Endothelial cell of umbilical vein (primary cell): ENCODE data around the gene CX3CR1. TPM values are rescaled to one million over a fixed set of nuclear protein-coding genes. Genes with fewer than 3 reads are reported as not detected.

ENCODE experiments used
- BruUV-seq: library from RNA; stranded (reverse); fragments of 400-500 nt; replicated peaks from 2 replicates; lab custom pipeline; 2021; lab: Mats Ljungman, UMichigan
- CTCF ChIA-PET: fragments of 300-600, 350-600 bp; sonication (Branson Sonifier 250); formaldehyde crosslinking; loops from one replicate; lab custom pipeline; 2021; ENCODE audit warnings: antibody characterized with exemption, inconsistent platforms; lab: Charles Lee
- POLR2A ChIA-PET: fragments of 300-600, 350-600 bp; sonication (Branson Sonifier 250); formaldehyde crosslinking; loops from one replicate; lab custom pipeline; 2021; ENCODE audit warnings: antibody characterized with exemption, inconsistent platforms; lab: Charles Lee
- DNase-seq: peaks from one replicate; pipeline ENCODE4 v3.0.0-alpha.2; 2011; ENCODE audit warnings: low read depth, low spot score
- FAIRE-seq: peaks from 2 replicates; lab custom pipeline; 2011; peaks lifted over from hg19 to GRCh38; lab: Jason Lieb, UNC
- H2AFZ ChIP-seq: 2 replicates; pipeline ENCODE4 v1.6.0; 2012; ENCODE audit warnings: low read depth, low read length, control low read depth, inconsistent platforms
- H3K27ac ChIP-seq: 2 replicates; pipeline ENCODE4 v1.5.1; 2011; ENCODE audit warnings: low read depth, mild to moderate bottlenecking, control low read depth, low read length, moderate library complexity; ENCODE audit not compliant: insufficient read depth
- H3K27me3 ChIP-seq, 2 experiments: 2 replicates each; pipeline versions ENCODE4 v1.6.0 to v1.6.1; 2011; ENCODE audit warnings: low read length in 2 of 2, mixed read lengths in 1 of 2; ENCODE audit not compliant: control insufficient read depth in 2 of 2, insufficient read depth in 2 of 2
- H3K36me3 ChIP-seq, 2 experiments: 2 replicates in 1 of 2; 3 replicates in 1 of 2; pipeline ENCODE4 v1.5.1; 2011; ENCODE audit warnings: low read length in 2 of 2, mild to moderate bottlenecking in 1 of 2, moderate library complexity in 1 of 2; ENCODE audit not compliant: control insufficient read depth in 2 of 2, insufficient read depth in 2 of 2; ENCODE audit errors: extremely low read depth in 1 of 2
- H3K4me1 ChIP-seq: 3 replicates; pipeline ENCODE4 v1.5.1; 2011; ENCODE audit warnings: mild to moderate bottlenecking, low read length; ENCODE audit not compliant: control insufficient read depth, insufficient read depth; ENCODE audit errors: extremely low read depth
- H3K4me2 ChIP-seq: 2 replicates; pipeline ENCODE4 v1.6.1; 2011; ENCODE audit warnings: low read length, control low read depth, mixed read lengths; ENCODE audit not compliant: insufficient read depth
- H3K4me3 ChIP-seq, 3 experiments: fragments of 200-600 bp in 1 of 3; sonication (generic), shearing (Covaris generic) in 1 of 3; replicated peaks in 1 of 3; 2 replicates each; pipeline ENCODE4 v1.5.1; 2011 to 2016; ENCODE audit warnings: control low read depth in 3 of 3, low read length in 3 of 3, mild to moderate bottlenecking in 2 of 3, inconsistent platforms in 1 of 3, low read depth in 1 of 3, moderate library complexity in 1 of 3; ENCODE audit not compliant: insufficient read depth in 1 of 3
- H3K79me2 ChIP-seq: 2 replicates; pipeline ENCODE4 v1.6.0; 2012; ENCODE audit warnings: low read length, inconsistent platforms; ENCODE audit not compliant: control insufficient read depth, insufficient read depth
- H3K9ac ChIP-seq: replicated peaks from 2 replicates; pipeline ENCODE3; 2011; ENCODE audit warnings: low read length, control low read depth; ENCODE audit not compliant: insufficient read depth; ENCODE audit errors: extremely low read depth
- H3K9me1 ChIP-seq: replicated peaks from 3 replicates; pipeline ENCODE4 v1.6.0; 2011; ENCODE audit warnings: mild to moderate bottlenecking, low read length; ENCODE audit not compliant: control insufficient read depth, insufficient read depth; ENCODE audit errors: extremely low read depth
- H3K9me3 ChIP-seq: replicated peaks from 2 replicates; pipeline ENCODE4 v1.5.1; 2012; ENCODE audit warnings: low read length, inconsistent platforms; ENCODE audit not compliant: control insufficient read depth, insufficient read depth
- H4K20me1 ChIP-seq: replicated peaks from 2 replicates; pipeline ENCODE3; 2011; ENCODE audit warnings: mild to moderate bottlenecking, low read length; ENCODE audit not compliant: control insufficient read depth, insufficient read depth; ENCODE audit errors: extremely low read depth
- CTCF ChIP-seq, 2 donors: IDR thresholded peaks; 1 replicate in 1 of 2; 2 replicates in 1 of 2; pipeline ENCODE4 v1.5.1; 2011; ENCODE audit warnings: low read length in 2 of 2, mild to moderate bottlenecking in 2 of 2, moderate library complexity in 2 of 2, control low read depth in 1 of 2, inconsistent platforms in 1 of 2, low read depth in 1 of 2; ENCODE audit not compliant: insufficient read depth in 1 of 2; ENCODE audit errors: extremely low read depth in 1 of 2
- EZH2 ChIP-seq: IDR thresholded peaks from 2 replicates; pipeline ENCODE4 v1.6.1; 2012; ENCODE audit warnings: borderline replicate concordance, low read depth, mild to moderate bottlenecking, moderate library complexity, low read length, inconsistent platforms; ENCODE audit not compliant: severe bottlenecking
- FOS ChIP-seq: IDR thresholded peaks from 2 replicates; pipeline ENCODE4 v1.6.1; 2011; ENCODE audit warnings: mild to moderate bottlenecking, low read length, moderate library complexity, borderline replicate concordance; ENCODE audit not compliant: insufficient read depth
- GATA2 ChIP-seq: IDR thresholded peaks from 2 replicates; pipeline ENCODE4 v1.7.0; 2011; ENCODE audit warnings: low read depth, mild to moderate bottlenecking, moderate library complexity, mixed read lengths, low read length; ENCODE audit not compliant: insufficient read length, insufficient read depth
- JUN ChIP-seq: IDR thresholded peaks from 2 replicates; pipeline ENCODE4 v1.6.1; 2011; ENCODE audit warnings: borderline replicate concordance, low read depth; ENCODE audit not compliant: insufficient read length, insufficient read depth
- MAX ChIP-seq: IDR thresholded peaks from 2 replicates; pipeline ENCODE4 v1.6.1; 2011; ENCODE audit not compliant: insufficient read depth, insufficient read length
- MYC ChIP-seq: IDR thresholded peaks from one replicate; pipeline ENCODE4 v1.6.1; 2011; ENCODE audit warnings: mild to moderate bottlenecking, low read depth, low read length
- POLR2A ChIP-seq: IDR thresholded peaks from 2 replicates; pipeline ENCODE4 v1.6.1; 2012; ENCODE audit warnings: low read depth, mild to moderate bottlenecking, control low read depth, low read length
- POLR2AphosphoS5 ChIP-seq: IDR thresholded peaks from 2 replicates; pipeline ENCODE4 v1.6.1; 2012; ENCODE audit warnings: low read depth, mild to moderate bottlenecking, control low read depth, low read length, moderate library complexity; ENCODE audit not compliant: insufficient read depth
- dilution Hi-C: fragments of 300-500 bp; cut with MboI; formaldehyde crosslinking; loops from one replicate; pipeline ENCODE4 v1.15.0; 2019; ENCODE audit warnings: low sequenced_read_pairs; ENCODE audit not compliant: extremely low pct_ligation_motif_present
- intact Hi-C: fragments of 100-400 bp; cut with micrococcal nuclease; formaldehyde crosslinking; loops from one replicate; pipeline ENCODE4 v1.10.0; 2022
- polyA plus RNA-seq, 4 experiments: library from polyadenylated mRNA; depleted of rRNA in 3 of 4; stranded (reverse) in 3 of 4; unstranded in 1 of 4; fragments of >200 nt; gene quantifications; 2 replicates each; pipeline versions ENCODE4 v1.2.1 to v1.2.3, GENCODE V29; 2011 to 2012; ENCODE audit warnings: missing spikeins in 1 of 4
- total RNA-seq: library from RNA; stranded (reverse); gene quantifications from 2 replicates; pipeline ENCODE4 v1.2.3, GENCODE V29; 2021

Gene CX3CR1
- total and polyA plus RNA-seq, 2 donors (not counting 3 experiments of a cell fraction or from before 2014, with no cell fraction given): not detected

- Histone ChIP-seq H3K4me3 (no peak overlapping the region), H3K9me1 (no peaks in the 10 kb centered on the region), H3K27me3 (peaks cover 15 to 16% of the 10 kb centered on the region in 2 experiments), H2AFZ (no peak overlapping the region), H3K27ac (no peak overlapping the region), H3K9me3 (no peaks in the 10 kb centered on the region), H3K4me1 (no peaks in the 10 kb centered on the region), H3K36me3 (no peaks in the 10 kb centered on the region), H3K9ac (no peak overlapping the region), H4K20me1 (no peaks in the 10 kb centered on the region), H3K79me2 (no peaks in the 10 kb centered on the region), H3K4me2 (no peak overlapping the region)
- ChIA-PET POLR2A (no interaction called here), CTCF (no interaction called here)
- dilution Hi-C loops: no loop called here
- FAIRE-seq (no peak), DNase-seq (no peak)
- TF ChIP-seq CTCF (IDR thresholded peaks at IDR 0.05; ENCODE audit: extremely low read depth in 1 of 2, insufficient read depth in 1 of 2, low read depth in 1 of 2, low read length in 2 of 2) (no peak), JUN (no peak), MYC (no peak), GATA2 (no peak), POLR2AphosphoS5 (no peak), MAX (no peak), FOS (no peak), EZH2 (no peak), POLR2A (no peak)
- BruUV-seq: no TSS peak
- intact Hi-C loops: no loop called here
These were observed 56.9 kb downstream of the CX3CR1 start for GRCh38 chr3:39222939-39223338.
